Ovary (tissue), 3 donors: Measurements from ENCODE around the gene HTRA3.

Experiments
- CTCF ChIP-seq, 3 donors: fragments of 450-650 bp in 2 of 3; fragments of 200-600 bp in 1 of 3; IDR thresholded peaks; one replicate each; pipeline versions ENCODE4 v1.5.1 to v1.8.0; 2016 to 2022; ENCODE audit warnings: antibody characterized with exemption in 3 of 3, mild to moderate bottlenecking in 1 of 3
- EP300 ChIP-seq: sonication (generic); formaldehyde crosslinking; IDR thresholded peaks from one replicate; pipeline ENCODE4 v1.6.1; 2017; ENCODE audit warnings: antibody characterized with exemption
- donor health status: DM: no; HTN: no; CAD: no.

GRCh38 chr4:8307714-8308113 is 38.2 kb downstream of the HTRA3 start:
- TF ChIP-seq CTCF (IDR thresholded peaks at IDR 0.05) (no peak), EP300 (no peak)
